ENCODE results near the gene CHMP1B.

CHMP1B gene

DNA sequence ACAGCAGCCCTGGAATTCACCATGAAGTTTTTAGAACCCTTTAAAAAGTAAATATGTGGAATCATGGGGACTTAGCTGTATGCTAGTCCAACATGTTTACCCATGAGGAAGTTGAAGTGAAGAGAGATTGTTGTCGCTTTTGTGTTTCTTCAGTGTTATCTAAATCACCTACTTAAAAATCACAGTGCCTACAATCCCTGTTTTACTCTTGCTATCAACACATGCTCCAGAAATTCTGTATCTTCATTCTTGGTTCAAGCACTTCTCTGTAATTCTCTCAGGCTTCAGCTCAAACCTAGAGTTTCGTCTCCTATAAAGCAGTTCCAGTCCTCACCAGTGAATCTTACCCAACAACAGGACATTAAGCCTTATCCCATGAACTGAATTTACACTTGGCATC lies 30.5 kb upstream of the CHMP1B start:
- H3K36me3 ChIP-seq (replicated peaks; ENCODE audit: low read depth, low read length) = no peaks in the 10 kb centered on the region
- no peak for TF ChIP-seq EZH2phosphoT487 (IDR thresholded peaks at IDR 0.05; ENCODE audit: low read depth)
- TF ChIP-seq, protein P1, sequence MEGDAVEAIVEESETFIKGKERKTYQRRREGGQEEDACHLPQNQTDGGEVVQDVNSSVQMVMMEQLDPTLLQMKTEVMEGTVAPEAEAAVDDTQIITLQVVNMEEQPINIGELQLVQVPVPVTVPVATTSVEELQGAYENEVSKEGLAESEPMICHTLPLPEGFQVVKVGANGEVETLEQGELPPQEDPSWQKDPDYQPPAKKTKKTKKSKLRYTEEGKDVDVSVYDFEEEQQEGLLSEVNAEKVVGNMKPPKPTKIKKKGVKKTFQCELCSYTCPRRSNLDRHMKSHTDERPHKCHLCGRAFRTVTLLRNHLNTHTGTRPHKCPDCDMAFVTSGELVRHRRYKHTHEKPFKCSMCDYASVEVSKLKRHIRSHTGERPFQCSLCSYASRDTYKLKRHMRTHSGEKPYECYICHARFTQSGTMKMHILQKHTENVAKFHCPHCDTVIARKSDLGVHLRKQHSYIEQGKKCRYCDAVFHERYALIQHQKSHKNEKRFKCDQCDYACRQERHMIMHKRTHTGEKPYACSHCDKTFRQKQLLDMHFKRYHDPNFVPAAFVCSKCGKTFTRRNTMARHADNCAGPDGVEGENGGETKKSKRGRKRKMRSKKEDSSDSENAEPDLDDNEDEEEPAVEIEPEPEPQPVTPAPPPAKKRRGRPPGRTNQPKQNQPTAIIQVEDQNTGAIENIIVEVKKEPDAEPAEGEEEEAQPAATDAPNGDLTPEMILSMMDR (IDR thresholded peaks at IDR 0.05; ENCODE audit: low read depth, low read length) = no peak
- H3K4me3 ChIP-seq (ENCODE audit: low read length) = no peak overlapping the region
- H4K20me1 ChIP-seq (ENCODE audit: insufficient read depth, low read length) = no peaks in the 10 kb centered on the region
- H3K79me2 ChIP-seq (ENCODE audit: low read length) = no peaks in the 10 kb centered on the region
- no peaks in the 10 kb centered on the region for H3K4me1 ChIP-seq (ENCODE audit: low read length)
- H3K27me3 ChIP-seq (ENCODE audit: low read depth, low read length) = no peaks in the 10 kb centered on the region
- H2AFZ ChIP-seq (ENCODE audit: low read depth, low read length) = no peak overlapping the region
- H3K27ac ChIP-seq (ENCODE audit: low read length) = no peak overlapping the region
- H3K4me2 ChIP-seq (ENCODE audit: low read length) = no peak overlapping the region
- no peak overlapping the region for H3K9ac ChIP-seq (ENCODE audit: low read length)
- no peaks in the 10 kb centered on the region for H3K9me3 ChIP-seq (ENCODE audit: insufficient read depth, low read length)

DNA sequence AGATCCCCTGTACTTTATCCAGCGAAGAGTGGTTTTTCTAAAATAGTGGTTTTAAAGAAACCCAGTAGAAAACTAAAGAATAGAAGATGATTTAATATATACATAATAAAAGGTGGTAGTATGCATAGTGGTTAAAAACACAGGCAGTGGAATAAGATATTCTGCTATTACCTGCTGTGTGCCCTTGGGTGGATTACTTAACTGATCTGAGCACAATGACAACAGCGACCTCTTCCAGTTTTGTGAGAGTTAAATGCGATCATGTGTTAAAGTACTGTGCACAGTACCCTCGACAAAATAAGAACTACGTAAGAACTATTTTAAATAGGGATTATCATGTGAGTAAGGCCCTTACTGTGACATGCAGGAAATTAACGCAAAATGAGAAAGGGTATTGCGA lies 30.0 kb upstream of the CHMP1B start:
- Histone ChIP-seq H3K4me1 (ENCODE audit: low read length) (no peaks in the 10 kb centered on the region), H4K20me1 (ENCODE audit: insufficient read depth, low read length) (no peaks in the 10 kb centered on the region), H3K9ac (ENCODE audit: low read length) (no peak overlapping the region), H3K36me3 (replicated peaks; ENCODE audit: low read depth, low read length) (no peaks in the 10 kb centered on the region), H2AFZ (ENCODE audit: low read depth, low read length) (no peak overlapping the region), H3K4me2 (ENCODE audit: low read length) (no peak overlapping the region), H3K27me3 (ENCODE audit: low read depth, low read length) (no peaks in the 10 kb centered on the region), H3K9me3 (ENCODE audit: insufficient read depth, low read length) (no peaks in the 10 kb centered on the region), H3K4me3 (ENCODE audit: low read length) (no peak overlapping the region), H3K79me2 (ENCODE audit: low read length) (no peaks in the 10 kb centered on the region), H3K27ac (ENCODE audit: low read length) (no peak overlapping the region)
- TF ChIP-seq, protein P1 (IDR thresholded peaks at IDR 0.05; ENCODE audit: low read depth, low read length) = no peak
- no peak for TF ChIP-seq EZH2phosphoT487 (IDR thresholded peaks at IDR 0.05; ENCODE audit: low read depth)

DNA sequence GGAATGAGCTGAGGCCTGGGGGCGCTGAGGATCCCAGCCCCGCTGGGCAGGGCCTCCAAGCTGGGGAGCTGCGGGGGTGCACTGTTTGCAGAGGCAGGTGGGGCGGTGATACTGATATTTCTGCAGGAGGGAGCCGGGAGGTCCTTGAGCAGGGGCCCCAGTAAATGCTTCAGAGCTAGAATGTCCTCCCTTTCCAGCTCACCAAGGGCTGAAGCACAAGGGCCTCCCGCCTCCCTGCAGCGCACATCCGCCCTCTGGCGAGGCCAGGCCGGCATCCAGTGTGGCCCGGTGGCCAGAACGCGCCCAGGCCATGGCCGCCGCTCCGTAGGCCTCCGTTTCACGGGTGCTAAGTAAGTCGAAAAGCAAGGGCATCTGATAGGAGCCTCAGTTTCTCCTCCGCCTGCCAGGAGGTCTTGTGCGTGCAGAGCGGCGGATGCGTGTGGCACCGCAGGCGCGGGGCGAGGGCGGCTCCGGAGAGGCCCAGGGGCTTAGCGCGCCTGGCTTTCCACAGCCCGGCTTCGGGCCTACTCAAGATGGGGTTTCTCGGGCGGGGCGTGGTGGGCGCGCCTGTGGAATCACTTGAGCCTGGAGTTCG lies 29.5 kb upstream of the CHMP1B start:
- no peaks in the 10 kb centered on the region for H3K79me2 ChIP-seq (ENCODE audit: low read length)
- no peaks in the 10 kb centered on the region for H3K4me1 ChIP-seq (ENCODE audit: low read length)
- H3K9me3 ChIP-seq (ENCODE audit: insufficient read depth, low read length) = no peaks in the 10 kb centered on the region
- no peak overlapping the region for H3K4me3 ChIP-seq (ENCODE audit: low read length)
- no peak overlapping the region for H3K27ac ChIP-seq (ENCODE audit: low read length)
- H2AFZ ChIP-seq (ENCODE audit: low read depth, low read length) = no peak overlapping the region
- H3K9ac ChIP-seq (ENCODE audit: low read length) = no peak overlapping the region
- TF ChIP-seq, protein P1 (IDR thresholded peaks at IDR 0.05; ENCODE audit: low read depth, low read length) = no peak
- TF ChIP-seq EZH2phosphoT487 (IDR thresholded peaks at IDR 0.05; ENCODE audit: low read depth) = no peak
- H3K4me2 ChIP-seq (ENCODE audit: low read length) = no peak overlapping the region
- no peaks in the 10 kb centered on the region for H3K27me3 ChIP-seq (ENCODE audit: low read depth, low read length)
- H3K36me3 ChIP-seq (replicated peaks; ENCODE audit: low read depth, low read length) = no peaks in the 10 kb centered on the region
- H4K20me1 ChIP-seq (ENCODE audit: insufficient read depth, low read length) = no peaks in the 10 kb centered on the region

DNA sequence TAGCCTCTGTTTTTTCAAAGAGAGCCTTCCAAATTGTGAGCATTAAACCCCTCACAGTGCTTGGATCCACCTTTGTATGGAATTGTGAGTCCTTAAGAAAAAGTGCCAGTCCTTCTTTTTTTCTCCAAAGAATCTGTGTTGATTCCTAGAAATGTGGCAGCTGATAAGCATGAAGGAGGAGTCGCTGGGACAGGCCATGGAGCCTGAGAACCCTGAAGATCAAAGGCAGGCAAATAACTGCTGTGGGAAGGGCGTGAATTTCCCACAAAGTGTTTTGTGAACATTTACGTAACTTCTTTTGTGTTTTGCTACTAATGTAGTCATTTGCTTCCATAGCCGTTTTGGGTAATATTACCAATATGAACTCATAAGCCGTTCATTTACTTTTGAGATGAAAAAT lies 27.7 kb upstream of the CHMP1B start:
- Histone ChIP-seq H3K36me3 (replicated peaks; ENCODE audit: low read depth, low read length) (no peaks in the 10 kb centered on the region), H3K9ac (ENCODE audit: low read length) (no peak overlapping the region)
- TF ChIP-seq, protein P1 (IDR thresholded peaks at IDR 0.05; ENCODE audit: low read depth, low read length) = no peak
- no peak for TF ChIP-seq EZH2phosphoT487 (IDR thresholded peaks at IDR 0.05; ENCODE audit: low read depth)

More for the DNA sequence above, 27.7 kb upstream of the CHMP1B start:
- H3K4me3 ChIP-seq (ENCODE audit: low read length) = no peak overlapping the region
- no peaks in the 10 kb centered on the region for H4K20me1 ChIP-seq (ENCODE audit: insufficient read depth, low read length)
- no peaks in the 10 kb centered on the region for H3K27me3 ChIP-seq (ENCODE audit: low read depth, low read length)
- H2AFZ ChIP-seq (ENCODE audit: low read depth, low read length) = no peak overlapping the region
- no peaks in the 10 kb centered on the region for H3K79me2 ChIP-seq (ENCODE audit: low read length)
- H3K9me3 ChIP-seq (ENCODE audit: insufficient read depth, low read length) = no peaks in the 10 kb centered on the region
- H3K4me2 ChIP-seq (ENCODE audit: low read length) = no peak overlapping the region
- no peak overlapping the region for H3K27ac ChIP-seq (ENCODE audit: low read length)
- no peaks in the 10 kb centered on the region for H3K4me1 ChIP-seq (ENCODE audit: low read length)
